HG02852 (cell line): Measurements from ENCODE around the gene LYAR.
A peak's percentile ranks its signal among the peaks of the same experiment; 100 is the strongest.

ENCODE experiments used
- ATAC-seq: cut with Tn5 transposase; IDR thresholded peaks from one replicate; pipeline ENCODE4 v1.9.1; 2021; ENCODE audit warnings: mild to moderate bottlenecking, moderate library complexity; ENCODE audit not compliant: unreplicated experiment

LYAR gene

GRCh38 chr4:4317496-4318232 is 27.7 kb upstream of the LYAR start:
- no peak for ATAC-seq

- no peak for ATAC-seq
These were observed 26.2 kb upstream of the LYAR start for GRCh38 chr4:4316150-4316495.

GRCh38 chr4:4315461-4316149 is 25.7 kb upstream of the LYAR start:
- no peak for ATAC-seq

- no peak for ATAC-seq
These were observed 21.2 kb upstream of the LYAR start for GRCh38 chr4:4311193-4311592.

GRCh38 chr4:4308800-4309441 is 19.0 kb upstream of the LYAR start:
- ATAC-seq = no peak

- ATAC-seq = no peak
These were observed 17.0 kb upstream of the LYAR start for GRCh38 chr4:4306920-4307319.

GRCh38 chr4:4302416-4302815 is 12.5 kb upstream of the LYAR start:
- ATAC-seq = no peak

- no peak for ATAC-seq
These were observed 12.0 kb upstream of the LYAR start for GRCh38 chr4:4302001-4302400.

GRCh38 chr4:4299006-4299405 is 9.1 kb upstream of the LYAR start:
- ATAC-seq = no peak

- ATAC-seq = no peak
These were observed 6.4 kb upstream of the LYAR start for GRCh38 chr4:4296283-4296846.

- no peak for ATAC-seq
These were observed 3.3 kb upstream of the LYAR start for GRCh38 chr4:4293279-4293678.

- ATAC-seq = peak; percentile 24
These were observed 385 bp downstream of the LYAR start for GRCh38 chr4:4289597-4289940.

- no peak for ATAC-seq
These were observed 899 bp downstream of the LYAR start for GRCh38 chr4:4289055-4289454.

GRCh38 chr4:4288098-4288497 is 1.9 kb downstream of the LYAR start:
- ATAC-seq = no peak

GRCh38 chr4:4284827-4285618 is 4.9 kb downstream of the LYAR start:
- ATAC-seq = no peak

- no peak for ATAC-seq
These were observed 8.2 kb downstream of the LYAR start for GRCh38 chr4:4281787-4282186.

GRCh38 chr4:4277531-4277930 is 12.4 kb downstream of the LYAR start:
- no peak for ATAC-seq

GRCh38 chr4:4274226-4274625 is 15.7 kb downstream of the LYAR start:
- no peak for ATAC-seq

- ATAC-seq = no peak
These were observed 18.0 kb downstream of the LYAR start for GRCh38 chr4:4271912-4272311.

GRCh38 chr4:4270529-4270928 is 19.4 kb downstream of the LYAR start:
- no peak for ATAC-seq

- ATAC-seq = no peak
These were observed 20.1 kb downstream of the LYAR start for GRCh38 chr4:4269856-4270255.
